Suprapubic skin (tissue), 4 donors: ENCODE results near the gene DPP10.

Experiments
- CTCF ChIP-seq, 2 donors: fragments of 200-600 bp in 1 of 2; fragments of 450-650 bp in 1 of 2; sonication (generic) in 1 of 2; IDR thresholded peaks; one replicate each; pipeline ENCODE4 v1.5.1; 2016 to 2019; ENCODE audit warnings: antibody characterized with exemption in 2 of 2, mild to moderate bottlenecking in 1 of 2, moderate library complexity in 1 of 2
- POLR2A ChIP-seq, 2 donors: fragments of 450-650 bp; IDR thresholded peaks; one replicate each; pipeline ENCODE4 v1.6.1; 2017; ENCODE audit warnings: antibody characterized with exemption in 2 of 2, mild to moderate bottlenecking in 2 of 2, moderate library complexity in 2 of 2
- POLR2AphosphoS5 ChIP-seq, 3 donors: sonication (generic); formaldehyde crosslinking; IDR thresholded peaks; one replicate each; pipeline ENCODE4 v1.6.1; 2017; ENCODE audit warnings: antibody characterized with exemption in 3 of 3

DNA sequence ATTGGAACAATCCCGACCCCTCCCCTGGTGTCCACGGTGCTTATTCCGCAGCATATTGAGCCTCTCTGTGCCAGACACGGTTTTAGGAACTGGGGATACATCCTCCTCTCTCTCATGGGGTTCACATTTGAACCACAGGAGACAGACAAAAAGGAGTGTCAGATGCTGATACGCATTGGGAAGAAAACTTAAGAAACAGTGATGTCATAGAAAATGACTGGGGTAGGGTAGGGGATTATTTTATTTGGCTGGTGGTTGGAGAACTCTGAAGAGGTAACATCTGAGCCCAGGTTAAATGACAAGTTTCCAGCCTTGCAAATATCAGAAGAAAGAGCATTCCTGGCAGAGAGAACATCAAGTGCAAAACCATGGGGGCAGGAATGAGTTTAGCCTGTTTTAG lies 344.5 kb downstream of the DPP10 start:
- no peak for TF ChIP-seq CTCF (IDR thresholded peaks at IDR 0.05)
- TF ChIP-seq POLR2AphosphoS5 (IDR thresholded peaks at IDR 0.05) = no peak
- TF ChIP-seq POLR2A (IDR thresholded peaks at IDR 0.05) = no peak
